ENCODE measurements around the gene PSMB7. TPM values are rescaled to one million over a fixed set of nuclear protein-coding genes. Genes with fewer than 3 reads are reported as not detected.

The PSMB7 gene
- total and polyA plus RNA-seq, 2 of the 8 experiments (the other 6 are each of a cell fraction or from before 2014, with no cell fraction given), result 222 to 357 TPM

GRCh38 chr9:124414612-124415011, 630 bp downstream of the PSMB7 start:
- no peak overlapping the region for H4K91ac ChIP-seq (replicated peaks; ENCODE audit: insufficient read length, low read length)
- no peak overlapping the region for H2BK12ac ChIP-seq (ENCODE audit: low read depth, low read length)
- no peak for DNase-seq (ENCODE audit: low read depth in 1 of 2, low spot score in 2 of 2)
- peak overlapping the region; percentile 79 to 89 for H3K4me2 ChIP-seq (ENCODE audit: insufficient read depth in 1 of 2, low read depth in 2 of 2, low read length in 2 of 2)
- no peak overlapping the region for H3K4ac ChIP-seq (replicated peaks; ENCODE audit: insufficient read length, low read depth, low read length)
- no peak for FAIRE-seq
- H3K56ac ChIP-seq (replicated peaks; ENCODE audit: insufficient read length, low read depth, low read length), result no peak overlapping the region
- H3K79me1 ChIP-seq (ENCODE audit: low read depth, low read length), result no peaks in the 10 kb centered on the region; the same call in 1 of the 2 replicates
- H4K8ac ChIP-seq (ENCODE audit: extremely low read depth, insufficient read depth, low read length), result peak overlapping the region; percentile 99; the same call in 1 of the 2 replicates
- no peak overlapping the region for H2AFZ ChIP-seq (ENCODE audit: low read length)
- no peak overlapping the region for H4K5ac ChIP-seq (ENCODE audit: insufficient read length, low read depth, low read length)
- H2BK15ac ChIP-seq (ENCODE audit: low read length), result no peak overlapping the region
- H3K18ac ChIP-seq (ENCODE audit: extremely low read depth, low read length), result no peak overlapping the region
- no peak for TF ChIP-seq PHF8 (conservative IDR thresholded peaks at IDR 0.05; ENCODE audit: low read depth, low read length)
- 0 out of 2 replicates have a peak, but pooled peaks have one; percentile 5 for TF ChIP-seq POLR2AphosphoS5 (IDR thresholded peaks at IDR 0.05; ENCODE audit: low read depth, low read length)
- H4K20me1 ChIP-seq (replicated peaks in 1 of 2; ENCODE audit: control insufficient read depth in 1 of 2, insufficient read depth in 2 of 2, low read length in 2 of 2), result no peaks in the 10 kb centered on the region
- H2BK5ac ChIP-seq (ENCODE audit: low read depth, low read length), result peak overlapping the region; percentile 1; the same call in 1 of the 2 replicates
- no peak overlapping the region for H3K23ac ChIP-seq (ENCODE audit: insufficient read length)
- H3K79me2 ChIP-seq (ENCODE audit: control insufficient read depth in 1 of 2, insufficient read depth in 2 of 2, low read length in 2 of 2), result peaks cover 0 to 15% of the 10 kb centered on the region in 2 experiments; a peak in 3 of 4 replicates
- peak overlapping the region; percentile 85 for H3K27ac ChIP-seq (ENCODE audit: low read depth, low read length)
- H3K14ac ChIP-seq (ENCODE audit: insufficient read length), result no peak overlapping the region
- POLR2A ChIA-PET (ENCODE audit: partially characterized antibody), result interaction anchor here (0.6 to 0.8 kb wide), 2 partner anchors 22 to 196 kb away, joined by 3 read pairs; no protein-coding TSS in a partner anchor
- H3K4me1 ChIP-seq (replicated peaks in 1 of 4; ENCODE audit: control insufficient read depth in 3 of 4, insufficient read depth in 4 of 4, low read length in 3 of 4), result peaks cover 0 to 2% (median 2%) of the 10 kb centered on the region in 4 experiments; a peak in 5 of 7 replicates
- no peaks in the 10 kb centered on the region for H3K27me3 ChIP-seq (replicated peaks in 1 of 4; ENCODE audit: control insufficient read depth in 3 of 4, extremely low read depth in 1 of 4, insufficient read depth in 3 of 4, low read length in 3 of 4)
- H2BK20ac ChIP-seq (ENCODE audit: low read length), result no peak overlapping the region
- CTCF ChIA-PET (ENCODE audit: partially characterized antibody), result interaction anchor here (0.6 to 19.9 kb wide), 9 partner anchors 8 to 107 kb away, joined by 3 to 330 read pairs (median 3); no protein-coding TSS in a partner anchor
- peaks cover 12 to 40% (median 23%) of the 10 kb centered on the region in 4 experiments; a peak in 7 of 8 replicates for H3K36me3 ChIP-seq (ENCODE audit: control insufficient read depth in 2 of 4, insufficient read depth in 4 of 4, low read length in 3 of 4)
- peak overlapping the region; percentile 70 to 97 (median 90) for H3K4me3 ChIP-seq (ENCODE audit: extremely low read depth in 1 of 4, insufficient read depth in 2 of 4, low read depth in 3 of 4, low read length in 4 of 4)
- H3K9me3 ChIP-seq (ENCODE audit: insufficient read depth in 2 of 2, low read depth in 1 of 2, low read length in 1 of 2), result no peaks in the 10 kb centered on the region
- H2BK120ac ChIP-seq (replicated peaks; ENCODE audit: low read depth, low read length), result no peak overlapping the region
- no peak overlapping the region for H2AK5ac ChIP-seq (ENCODE audit: low read depth, low read length)
- peak overlapping the region; percentile 76 to 91 (median 84) for H3K9ac ChIP-seq (replicated peaks in 1 of 4; ENCODE audit: extremely low read depth in 1 of 4, low read depth in 3 of 4, low read length in 3 of 4)
- 39% methylated on average over 13 of the region's 13 CpGs; no CpG with 5 or more reads in 1 of the 2 experiments for WGBS, 2 experiments (ENCODE audit: extremely low coverage in 1 of 2, insufficient coverage in 1 of 2, insufficient read length in 1 of 2, insufficient replicate concordance in 2 of 2, low coverage in 1 of 2, low lambda C conversion rate in 2 of 2, missing lambda C conversion rate in 1 of 2)
- H3K23me2 ChIP-seq (ENCODE audit: low read depth, low read length), result peaks cover 2% of the 10 kb centered on the region; the same call in 1 of the 2 replicates

All from H1 (cell line).